PC-9 (cell line): Measurements from ENCODE around the gene HMSD.

Experiments used
- EZH2 ChIP-seq: fragments of 200-600 bp; sonication (generic); IDR thresholded peaks from 2 replicates; pipeline ENCODE4 v1.8.0; 2017; ENCODE audit warnings: antibody characterized with exemption, low read depth
- TF ChIP-seq, protein P1 (sequence below): fragments of 200-600 bp; sonication (generic); conservative IDR thresholded peaks from 2 replicates; pipeline ENCODE4 v1.6.1; 2017; ENCODE audit warnings: mixed run types, antibody characterized with exemption, mild to moderate bottlenecking, moderate library complexity

- TF ChIP-seq, protein P1, sequence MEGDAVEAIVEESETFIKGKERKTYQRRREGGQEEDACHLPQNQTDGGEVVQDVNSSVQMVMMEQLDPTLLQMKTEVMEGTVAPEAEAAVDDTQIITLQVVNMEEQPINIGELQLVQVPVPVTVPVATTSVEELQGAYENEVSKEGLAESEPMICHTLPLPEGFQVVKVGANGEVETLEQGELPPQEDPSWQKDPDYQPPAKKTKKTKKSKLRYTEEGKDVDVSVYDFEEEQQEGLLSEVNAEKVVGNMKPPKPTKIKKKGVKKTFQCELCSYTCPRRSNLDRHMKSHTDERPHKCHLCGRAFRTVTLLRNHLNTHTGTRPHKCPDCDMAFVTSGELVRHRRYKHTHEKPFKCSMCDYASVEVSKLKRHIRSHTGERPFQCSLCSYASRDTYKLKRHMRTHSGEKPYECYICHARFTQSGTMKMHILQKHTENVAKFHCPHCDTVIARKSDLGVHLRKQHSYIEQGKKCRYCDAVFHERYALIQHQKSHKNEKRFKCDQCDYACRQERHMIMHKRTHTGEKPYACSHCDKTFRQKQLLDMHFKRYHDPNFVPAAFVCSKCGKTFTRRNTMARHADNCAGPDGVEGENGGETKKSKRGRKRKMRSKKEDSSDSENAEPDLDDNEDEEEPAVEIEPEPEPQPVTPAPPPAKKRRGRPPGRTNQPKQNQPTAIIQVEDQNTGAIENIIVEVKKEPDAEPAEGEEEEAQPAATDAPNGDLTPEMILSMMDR = no peak
- no peak for TF ChIP-seq EZH2
These were observed 11.8 kb downstream of the HMSD start for GRCh38 chr18:63960891-63961290.
